HepG2 (cell line): ENCODE results near the gene WTAP. TPM values are rescaled to one million over a fixed set of nuclear protein-coding genes. Genes with fewer than 3 reads are reported as not detected.

ENCODE experiments used
- ATAC-seq: fragments of 200-7000 bp; cut with Tn5 transposase; 3 replicates; pipeline ENCODE4 v1.9.1; 2020; ENCODE audit warnings: mild to moderate bottlenecking, moderate library complexity
- BruUV-seq: library from RNA; stranded (reverse); fragments of 400-500 nt; replicated peaks from 2 replicates; lab custom pipeline; 2021; lab: Mats Ljungman, UMichigan
- CTCF ChIA-PET: fragments of 300-600 bp; formaldehyde crosslinking; extraction: SDS; loops from one replicate; lab custom pipeline; 2021; ENCODE audit warnings: low total read pairs, inconsistent platforms, low intra/inter-chr PET ratio; lab: Yijun Ruan, JAX
- POLR2A ChIA-PET: fragments of 350-600 bp; sonication (Branson Sonifier 250); formaldehyde crosslinking; loops from one replicate; lab custom pipeline; 2020; ENCODE audit warnings: antibody characterized with exemption, inconsistent platforms; lab: Yijun Ruan, JAX
- DNase-seq: peaks from one replicate; pipeline ENCODE4 v3.0.0-alpha.2; 2015; ENCODE audit warnings: low spot score
- FAIRE-seq: peaks from 3 replicates; lab custom pipeline; 2011; peaks lifted over from hg19 to GRCh38; lab: Jason Lieb, UNC
- H2AFZ ChIP-seq: one replicate; pipeline ENCODE4 v1.6.1; 2011; ENCODE audit warnings: low read length, inconsistent platforms
- H3K27ac ChIP-seq: fragments of 300-600 bp; 3 replicates; pipeline ENCODE4 v1.8.0; 2011; ENCODE audit warnings: mixed run types, mild to moderate bottlenecking, mixed read lengths, low read length, inconsistent platforms; ENCODE audit not compliant: insufficient read depth; ENCODE audit errors: extremely low read length
- H3K27me3 ChIP-seq, 2 experiments: fragments of 200-600 bp in 1 of 2; 2 replicates in 1 of 2; 3 replicates in 1 of 2; pipeline versions ENCODE4 v1.6.0 to v1.8.0; 2011; ENCODE audit warnings: low read length in 2 of 2, mild to moderate bottlenecking in 2 of 2, moderate library complexity in 2 of 2, inconsistent platforms in 1 of 2; ENCODE audit not compliant: insufficient read depth in 2 of 2, control insufficient read depth in 1 of 2
- H3K36me3 ChIP-seq, 2 experiments: fragments of 200-600 bp in 1 of 2; replicated peaks in 1 of 2; 2 replicates in 1 of 2; 3 replicates in 1 of 2; pipeline versions ENCODE4 v1.5.1 to v1.8.0; 2011; ENCODE audit warnings: low read length in 2 of 2, inconsistent platforms in 1 of 2; ENCODE audit not compliant: insufficient read depth in 2 of 2, control insufficient read depth in 1 of 2
- H3K4me1 ChIP-seq: 2 replicates; pipeline ENCODE4 v1.5.1; 2012; ENCODE audit warnings: low read length, inconsistent platforms; ENCODE audit not compliant: insufficient read depth
- H3K4me2 ChIP-seq: 2 replicates; pipeline ENCODE4 v1.6.0; 2011; ENCODE audit warnings: low read depth, low read length, inconsistent platforms
- H3K4me3 ChIP-seq, 3 experiments: fragments of 200-600 bp in 1 of 3; sonication (generic), shearing (Covaris generic) in 1 of 3; replicated peaks in 1 of 3; 2 replicates each; pipeline ENCODE4 v1.5.1; 2011 to 2016; ENCODE audit warnings: low read length in 3 of 3, inconsistent platforms in 2 of 3, low read depth in 2 of 3, mild to moderate bottlenecking in 2 of 3, control low read depth in 1 of 3, mixed read lengths in 1 of 3; ENCODE audit not compliant: insufficient read depth in 1 of 3
- H3K79me2 ChIP-seq: one replicate; pipeline ENCODE4 v1.6.1; 2011; ENCODE audit warnings: low read length, inconsistent platforms; ENCODE audit not compliant: insufficient read depth
- H3K9ac ChIP-seq: 2 replicates; pipeline ENCODE4 v1.6.0; 2011; ENCODE audit warnings: mild to moderate bottlenecking, low read depth, low read length, inconsistent platforms; ENCODE audit not compliant: insufficient read depth
- H3K9me3 ChIP-seq: 2 replicates; pipeline ENCODE4 v1.5.1; 2012; ENCODE audit warnings: mild to moderate bottlenecking, low read length
- H4K20me1 ChIP-seq: 2 replicates; pipeline ENCODE4 v1.6.0; 2011; ENCODE audit warnings: inconsistent platforms, mild to moderate bottlenecking, low read length, moderate library complexity; ENCODE audit not compliant: insufficient read depth
- KLF11 ChIP-seq: IDR thresholded peaks from 2 replicates; pipeline ENCODE4 v1.6.1; 2016; ENCODE audit warnings: missing compliant biosample characterization
- TBX2 ChIP-seq: sonication (generic); formaldehyde crosslinking; IDR thresholded peaks from 2 replicates; pipeline ENCODE4 v1.5.0; 2020; ENCODE audit warnings: missing genetic modification reagents, mild to moderate bottlenecking, borderline replicate concordance
- ZFP36L2 ChIP-seq: sonication (generic); formaldehyde crosslinking; IDR thresholded peaks from 2 replicates; pipeline ENCODE4 v1.4.0; 2020; ENCODE audit warnings: missing genetic modification reagents
- ZNF691 ChIP-seq: sonication (generic); formaldehyde crosslinking; IDR thresholded peaks from 2 replicates; pipeline ENCODE4 v1.4.0; 2020; ENCODE audit warnings: missing genetic modification reagents, low read depth, mild to moderate bottlenecking, borderline replicate concordance
- in situ Hi-C: cut with HindIII; loops from 2 replicates; pipeline ENCODE4 v1.10.0; 2017; ENCODE audit warnings: low pct_unique_long_range_greater_than_20kb; ENCODE audit not compliant: extremely low pct_ligation_motif_present
- intact Hi-C: fragments of 100-400 bp; cut with micrococcal nuclease; formaldehyde crosslinking; loops from one replicate; pipeline ENCODE4 v1.10.0; 2022; ENCODE audit not compliant: unreplicated experiment
- polyA plus RNA-seq, 8 experiments: library from polyadenylated mRNA; depleted of rRNA in 3 of 8; stranded (reverse) in 7 of 8; unstranded in 1 of 8; fragments of >200 nt; fragmentation: Illumina TruSeq in 4 of 8; extraction: Trizol in 4 of 8; gene quantifications; 2 replicates each; pipeline versions ENCODE4 v1.2.1 to v1.2.3, GENCODE V29; 2011 to 2016; ENCODE audit warnings: low read depth in 4 of 8, missing spikeins in 1 of 8, mixed read lengths in 1 of 8; ENCODE audit not compliant: insufficient read depth in 1 of 8
- total RNA-seq, 5 experiments: library from RNA; depleted of rRNA; stranded (reverse); fragments of >200 nt; fragmentation: Illumina TruSeq; extraction: Trizol; gene quantifications; 2 replicates each; pipeline ENCODE4 v1.2.3, GENCODE V29; 2016; ENCODE audit warnings: low read depth in 1 of 5
- TF ChIP-seq, protein P1 (sequence below): sonication (generic); formaldehyde crosslinking; IDR thresholded peaks from 2 replicates; pipeline ENCODE4 v1.4.0; 2020; ENCODE audit warnings: missing genetic modification reagents
- TF ChIP-seq, protein P2 (sequence below): sonication (generic); formaldehyde crosslinking; IDR thresholded peaks from 2 replicates; pipeline ENCODE4 v1.5.1; 2020; ENCODE audit warnings: mild to moderate bottlenecking, missing genetic modification reagents, moderate library complexity

WTAP gene
- total and polyA plus RNA-seq, 2 of the 13 experiments (the other 11 are each of a cell fraction or from before 2014, with no cell fraction given): 31.6 to 167 TPM

DNA sequence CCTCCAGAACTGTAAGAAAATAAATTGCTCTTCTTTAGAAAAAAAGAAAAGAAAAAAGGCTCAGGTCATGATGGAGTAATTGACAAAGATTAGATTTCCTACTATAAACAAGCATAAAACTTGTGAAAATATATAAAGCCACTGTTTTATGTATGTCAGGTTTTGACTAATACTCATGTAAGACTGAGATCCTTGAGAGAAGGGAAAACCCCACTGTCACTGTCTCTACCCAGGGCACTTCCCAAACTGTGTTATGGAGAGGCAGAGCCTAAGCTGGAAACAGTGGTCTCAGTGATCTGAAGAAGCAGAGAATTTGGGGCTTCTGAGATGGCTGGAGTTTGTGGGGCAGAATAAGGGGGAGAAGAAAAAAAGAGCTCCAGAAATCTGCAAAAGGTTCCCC is 42.2 kb downstream of the WTAP start:
- no peak overlapping the region for H3K9ac ChIP-seq
- no peak overlapping the region for H3K4me3 ChIP-seq
- H2AFZ ChIP-seq: no peak overlapping the region
- H3K9me3 ChIP-seq: no peaks in the 10 kb centered on the region
- H3K27me3 ChIP-seq: no peaks in the 10 kb centered on the region
- CTCF ChIA-PET: no interaction called here
- peaks cover 11 to 84% of the 10 kb centered on the region in 2 experiments for H3K36me3 ChIP-seq
- H3K27ac ChIP-seq: no peak overlapping the region
- H4K20me1 ChIP-seq: no peaks in the 10 kb centered on the region
- intact Hi-C loops (loop anchor here (10.0 kb wide), 1 partner anchor 1125 kb away; the partner anchor contains the start of gene DYNLT1), in situ Hi-C loops (no loop called here)
- no TSS peak for BruUV-seq
- no peak for ATAC-seq
- H3K4me1 ChIP-seq: peaks cover 37% of the 10 kb centered on the region
- no peak for FAIRE-seq
- POLR2A ChIA-PET: interaction anchor here (0.9 to 1.2 kb wide), 2 partner anchors 20 to 43 kb away, joined by 5 to 12 read pairs; partner anchors contain the start of genes MRPL18, TCP1 and WTAP
- H3K79me2 ChIP-seq: peaks cover 33% of the 10 kb centered on the region
- no peak overlapping the region for H3K4me2 ChIP-seq
- TF ChIP-seq, protein P1, sequence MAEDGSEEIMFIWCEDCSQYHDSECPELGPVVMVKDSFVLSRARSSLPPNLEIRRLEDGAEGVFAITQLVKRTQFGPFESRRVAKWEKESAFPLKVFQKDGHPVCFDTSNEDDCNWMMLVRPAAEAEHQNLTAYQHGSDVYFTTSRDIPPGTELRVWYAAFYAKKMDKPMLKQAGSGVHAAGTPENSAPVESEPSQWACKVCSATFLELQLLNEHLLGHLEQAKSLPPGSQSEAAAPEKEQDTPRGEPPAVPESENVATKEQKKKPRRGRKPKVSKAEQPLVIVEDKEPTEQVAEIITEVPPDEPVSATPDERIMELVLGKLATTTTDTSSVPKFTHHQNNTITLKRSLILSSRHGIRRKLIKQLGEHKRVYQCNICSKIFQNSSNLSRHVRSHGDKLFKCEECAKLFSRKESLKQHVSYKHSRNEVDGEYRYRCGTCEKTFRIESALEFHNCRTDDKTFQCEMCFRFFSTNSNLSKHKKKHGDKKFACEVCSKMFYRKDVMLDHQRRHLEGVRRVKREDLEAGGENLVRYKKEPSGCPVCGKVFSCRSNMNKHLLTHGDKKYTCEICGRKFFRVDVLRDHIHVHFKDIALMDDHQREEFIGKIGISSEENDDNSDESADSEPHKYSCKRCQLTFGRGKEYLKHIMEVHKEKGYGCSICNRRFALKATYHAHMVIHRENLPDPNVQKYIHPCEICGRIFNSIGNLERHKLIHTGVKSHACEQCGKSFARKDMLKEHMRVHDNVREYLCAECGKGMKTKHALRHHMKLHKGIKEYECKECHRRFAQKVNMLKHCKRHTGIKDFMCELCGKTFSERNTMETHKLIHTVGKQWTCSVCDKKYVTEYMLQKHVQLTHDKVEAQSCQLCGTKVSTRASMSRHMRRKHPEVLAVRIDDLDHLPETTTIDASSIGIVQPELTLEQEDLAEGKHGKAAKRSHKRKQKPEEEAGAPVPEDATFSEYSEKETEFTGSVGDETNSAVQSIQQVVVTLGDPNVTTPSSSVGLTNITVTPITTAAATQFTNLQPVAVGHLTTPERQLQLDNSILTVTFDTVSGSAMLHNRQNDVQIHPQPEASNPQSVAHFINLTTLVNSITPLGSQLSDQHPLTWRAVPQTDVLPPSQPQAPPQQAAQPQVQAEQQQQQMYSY (CRISPR knock-in tag): no peak
- TF ChIP-seq ZFP36L2 (CRISPR knock-in tag) (no peak), ZNF691 (no peak), KLF11 (no peak), TBX2 (CRISPR knock-in tag) (no peak)
- TF ChIP-seq, protein P2, sequence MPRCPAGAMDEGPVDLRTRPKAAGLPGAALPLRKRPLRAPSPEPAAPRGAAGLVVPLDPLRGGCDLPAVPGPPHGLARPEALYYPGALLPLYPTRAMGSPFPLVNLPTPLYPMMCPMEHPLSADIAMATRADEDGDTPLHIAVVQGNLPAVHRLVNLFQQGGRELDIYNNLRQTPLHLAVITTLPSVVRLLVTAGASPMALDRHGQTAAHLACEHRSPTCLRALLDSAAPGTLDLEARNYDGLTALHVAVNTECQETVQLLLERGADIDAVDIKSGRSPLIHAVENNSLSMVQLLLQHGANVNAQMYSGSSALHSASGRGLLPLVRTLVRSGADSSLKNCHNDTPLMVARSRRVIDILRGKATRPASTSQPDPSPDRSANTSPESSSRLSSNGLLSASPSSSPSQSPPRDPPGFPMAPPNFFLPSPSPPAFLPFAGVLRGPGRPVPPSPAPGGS (CRISPR knock-in tag): no peak
- no peak for DNase-seq
